Endothelial cell of umbilical vein (primary cell): ENCODE results near the gene CLCN4.

Source experiments
- EZH2 ChIP-seq: IDR thresholded peaks from 2 replicates; pipeline ENCODE4 v1.6.1; 2012; ENCODE audit warnings: borderline replicate concordance, low read depth, mild to moderate bottlenecking, moderate library complexity, low read length, inconsistent platforms; ENCODE audit not compliant: severe bottlenecking
- MYC ChIP-seq: IDR thresholded peaks from one replicate; pipeline ENCODE4 v1.6.1; 2011; ENCODE audit warnings: mild to moderate bottlenecking, low read depth, low read length
- POLR2AphosphoS5 ChIP-seq: IDR thresholded peaks from 2 replicates; pipeline ENCODE4 v1.6.1; 2012; ENCODE audit warnings: low read depth, mild to moderate bottlenecking, control low read depth, low read length, moderate library complexity; ENCODE audit not compliant: insufficient read depth
- TF ChIP-seq, protein P1 (sequence below), 2 donors: IDR thresholded peaks; 1 replicate in 1 of 2; 2 replicates in 1 of 2; pipeline ENCODE4 v1.5.1; 2011; ENCODE audit warnings: low read length in 2 of 2, mild to moderate bottlenecking in 2 of 2, moderate library complexity in 2 of 2, control low read depth in 1 of 2, inconsistent platforms in 1 of 2, low read depth in 1 of 2; ENCODE audit not compliant: insufficient read depth in 1 of 2; ENCODE audit errors: extremely low read depth in 1 of 2

DNA sequence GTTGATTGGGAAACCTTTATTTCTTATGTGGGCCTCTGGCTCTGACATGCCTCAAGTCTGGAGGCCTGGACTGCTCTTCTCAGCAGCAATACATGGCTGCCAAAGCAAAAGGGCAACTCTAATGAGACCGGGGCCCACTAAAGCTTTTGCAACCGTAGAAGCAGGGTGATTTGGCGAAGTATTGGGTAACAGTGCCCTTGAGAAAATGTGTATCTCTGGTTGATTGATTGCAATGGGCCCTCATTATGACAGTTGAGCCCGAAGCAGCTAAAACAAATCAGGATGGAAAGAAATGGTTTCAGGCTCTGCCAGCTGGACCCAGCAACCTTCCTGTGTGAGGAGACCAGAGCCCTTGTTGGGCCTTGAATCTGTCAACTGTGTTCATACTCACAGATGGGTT, 73.4 kb downstream of the CLCN4 start:
- TF ChIP-seq, protein P1, sequence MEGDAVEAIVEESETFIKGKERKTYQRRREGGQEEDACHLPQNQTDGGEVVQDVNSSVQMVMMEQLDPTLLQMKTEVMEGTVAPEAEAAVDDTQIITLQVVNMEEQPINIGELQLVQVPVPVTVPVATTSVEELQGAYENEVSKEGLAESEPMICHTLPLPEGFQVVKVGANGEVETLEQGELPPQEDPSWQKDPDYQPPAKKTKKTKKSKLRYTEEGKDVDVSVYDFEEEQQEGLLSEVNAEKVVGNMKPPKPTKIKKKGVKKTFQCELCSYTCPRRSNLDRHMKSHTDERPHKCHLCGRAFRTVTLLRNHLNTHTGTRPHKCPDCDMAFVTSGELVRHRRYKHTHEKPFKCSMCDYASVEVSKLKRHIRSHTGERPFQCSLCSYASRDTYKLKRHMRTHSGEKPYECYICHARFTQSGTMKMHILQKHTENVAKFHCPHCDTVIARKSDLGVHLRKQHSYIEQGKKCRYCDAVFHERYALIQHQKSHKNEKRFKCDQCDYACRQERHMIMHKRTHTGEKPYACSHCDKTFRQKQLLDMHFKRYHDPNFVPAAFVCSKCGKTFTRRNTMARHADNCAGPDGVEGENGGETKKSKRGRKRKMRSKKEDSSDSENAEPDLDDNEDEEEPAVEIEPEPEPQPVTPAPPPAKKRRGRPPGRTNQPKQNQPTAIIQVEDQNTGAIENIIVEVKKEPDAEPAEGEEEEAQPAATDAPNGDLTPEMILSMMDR (IDR thresholded peaks at IDR 0.05; ENCODE audit: extremely low read depth in 1 of 2, insufficient read depth in 1 of 2, low read depth in 1 of 2, low read length in 2 of 2), result no peak
- TF ChIP-seq POLR2AphosphoS5 (no peak), EZH2 (no peak), MYC (no peak)
